GM23338 (cell line): ENCODE measurements around the gene ZMYND8. TPM values are rescaled to one million over a fixed set of nuclear protein-coding genes. Genes with fewer than 3 reads are reported as not detected.
A peak's percentile ranks its signal among the peaks of the same experiment; 100 is the strongest.
"Not testable (repeated sequence)": the region's sequence is repeated elsewhere in the genome, so short reads cannot be mapped to it uniquely, and the experiment has no call there.

Source experiments
- ATAC-seq: fragments of 200-7000 bp; cut with Tn5 transposase; 3 replicates; pipeline ENCODE4 v1.9.1; 2020
- DNase-seq: peaks from one replicate; pipeline ENCODE4 v3.0.0-alpha.2; 2015; ENCODE audit warnings: low spot score
- H2AFZ ChIP-seq: fragments of 200-600 bp; sonication (generic); 2 replicates; pipeline ENCODE4 v1.8.0; 2016; ENCODE audit warnings: antibody characterized with exemption, mild to moderate bottlenecking, moderate library complexity
- H3F3A ChIP-seq: fragments of 200-600 bp; sonication (generic); replicated peaks from 2 replicates; pipeline ENCODE4 v1.8.0; 2017; ENCODE audit warnings: antibody characterized with exemption, mixed run types, low read depth
- H3K27ac ChIP-seq: fragments of 200-600 bp; sonication (generic); 2 replicates; pipeline ENCODE4 v1.6.1; 2016; ENCODE audit warnings: low read depth
- H3K27me3 ChIP-seq: fragments of 200-600 bp; sonication (generic); 2 replicates; pipeline ENCODE4 v1.8.0; 2016; ENCODE audit warnings: mild to moderate bottlenecking, mixed run types, moderate library complexity; ENCODE audit not compliant: insufficient read depth
- H3K36me3 ChIP-seq: fragments of 200-600 bp; sonication (generic); 2 replicates; pipeline ENCODE4 v1.8.0; 2016; ENCODE audit warnings: mild to moderate bottlenecking; ENCODE audit not compliant: insufficient read depth
- H3K4me1 ChIP-seq: fragments of 200-600 bp; sonication (generic); 2 replicates; pipeline ENCODE4 v1.8.0; 2016; ENCODE audit warnings: mild to moderate bottlenecking, moderate library complexity; ENCODE audit not compliant: insufficient read depth
- H3K4me2 ChIP-seq: fragments of 200-600 bp; sonication (generic); 2 replicates; pipeline ENCODE4 v1.7.1; 2017; ENCODE audit warnings: mixed run types
- H3K4me3 ChIP-seq: fragments of 200-600 bp; sonication (generic); 2 replicates; pipeline ENCODE4 v1.6.1; 2016; ENCODE audit warnings: mixed run types
- H3K79me2 ChIP-seq: fragments of 200-600 bp; sonication (generic); replicated peaks from 2 replicates; pipeline ENCODE4 v1.8.0; 2017; ENCODE audit warnings: mild to moderate bottlenecking; ENCODE audit not compliant: insufficient read depth
- H3K9me2 ChIP-seq: fragments of 200-600 bp; sonication (generic); 2 replicates; pipeline ENCODE4 v1.8.0; 2017; ENCODE audit not compliant: insufficient read depth
- H4K20me1 ChIP-seq: fragments of 200-600 bp; sonication (generic); replicated peaks from 2 replicates; pipeline ENCODE4 v1.8.0; 2017; ENCODE audit warnings: mild to moderate bottlenecking; ENCODE audit not compliant: insufficient read depth
- H3K27ac Mint-ChIP-seq: 2 replicates; pipeline ENCODE4 v1.8.0; 2020; ENCODE audit warnings: inconsistent platforms, mild to moderate bottlenecking, moderate library complexity, mixed read lengths
- H3K27me3 Mint-ChIP-seq: 3 replicates; pipeline ENCODE4 v1.8.0; 2022; ENCODE audit warnings: low read depth, mild to moderate bottlenecking, moderate library complexity, mixed read lengths, inconsistent platforms; ENCODE audit not compliant: insufficient read depth, poor library complexity
- H3K36me3 Mint-ChIP-seq: 3 replicates; pipeline ENCODE4 v1.8.0; 2021; ENCODE audit warnings: low read depth, mild to moderate bottlenecking, inconsistent platforms, moderate library complexity, mixed read lengths
- H3K4me1 Mint-ChIP-seq: 3 replicates; pipeline ENCODE4 v1.8.0; 2020; ENCODE audit warnings: mild to moderate bottlenecking, inconsistent platforms, mixed read lengths
- H3K4me3 Mint-ChIP-seq: 3 replicates; pipeline ENCODE4 v1.8.0; 2021; ENCODE audit warnings: moderate library complexity, mild to moderate bottlenecking, inconsistent platforms, mixed read lengths
- H3K9me3 Mint-ChIP-seq: 3 replicates; pipeline ENCODE4 v1.8.0; 2020; ENCODE audit warnings: moderate library complexity, mild to moderate bottlenecking, inconsistent platforms, mixed read lengths
- CTCF ChIP-seq, 2 experiments: fragments of 200-600 bp in 1 of 2; sonication (generic) in 1 of 2; conservative IDR thresholded peaks; 2 replicates each; pipeline versions ENCODE4 v1.5.1 to v1.6.1; 2016 to 2017; ENCODE audit warnings: antibody characterized with exemption in 2 of 2, low read depth in 2 of 2, mild to moderate bottlenecking in 2 of 2, moderate library complexity in 1 of 2
- EZH2phosphoT487 ChIP-seq: fragments of 200-600 bp; sonication (generic); IDR thresholded peaks from one replicate; pipeline ENCODE4 v1.8.1; 2018; ENCODE audit warnings: antibody characterized with exemption; ENCODE audit not compliant: unreplicated experiment
- NANOG ChIP-seq: IDR thresholded peaks from 2 replicates; pipeline ENCODE4 v1.6.1; 2016; ENCODE audit warnings: antibody characterized with exemption, borderline replicate concordance
- REST ChIP-seq: IDR thresholded peaks from one replicate; pipeline ENCODE4 v1.6.1; 2018; ENCODE audit warnings: antibody characterized with exemption; ENCODE audit not compliant: unreplicated experiment
- STAT1 ChIP-seq: IDR thresholded peaks from one replicate; pipeline ENCODE4 v1.6.1; 2016; ENCODE audit warnings: antibody characterized with exemption; ENCODE audit not compliant: unreplicated experiment
- ZNF114 ChIP-seq: fragments of 250-450 bp; sonication (Bioruptor Pico); IDR thresholded peaks from 2 replicates; pipeline ENCODE4 v1.5.0; 2020; ENCODE audit warnings: mild to moderate bottlenecking, moderate library complexity
- ZNF331 ChIP-seq: fragments of 250-450 bp; sonication (Bioruptor Pico); IDR thresholded peaks from 2 replicates; pipeline ENCODE4 v1.5.0; 2020; ENCODE audit warnings: low read depth, mild to moderate bottlenecking, moderate library complexity
- ZNF462 ChIP-seq: fragments of 250-450 bp; sonication (Bioruptor Pico); IDR thresholded peaks from 2 replicates; pipeline ENCODE4 v1.5.0; 2020; ENCODE audit warnings: mild to moderate bottlenecking, moderate library complexity
- polyA plus RNA-seq: library from polyadenylated mRNA; unstranded; fragments of >200 nt; fragmentation: Nextera tagmentation; extraction: Ambion mirVana; gene quantifications from 2 replicates; pipeline ENCODE4 v1.2.1, GENCODE V29; 2016
- total RNA-seq: library from RNA; depleted of rRNA; stranded (reverse); fragments of >200 nt; shearing (Covaris generic); gene quantifications from 2 replicates; pipeline ENCODE4 v1.2.3, GENCODE V29; 2014

ZMYND8 gene
- total and polyA plus RNA-seq, 2 experiments from 2014 or later = 70.9 to 128 TPM

DNA sequence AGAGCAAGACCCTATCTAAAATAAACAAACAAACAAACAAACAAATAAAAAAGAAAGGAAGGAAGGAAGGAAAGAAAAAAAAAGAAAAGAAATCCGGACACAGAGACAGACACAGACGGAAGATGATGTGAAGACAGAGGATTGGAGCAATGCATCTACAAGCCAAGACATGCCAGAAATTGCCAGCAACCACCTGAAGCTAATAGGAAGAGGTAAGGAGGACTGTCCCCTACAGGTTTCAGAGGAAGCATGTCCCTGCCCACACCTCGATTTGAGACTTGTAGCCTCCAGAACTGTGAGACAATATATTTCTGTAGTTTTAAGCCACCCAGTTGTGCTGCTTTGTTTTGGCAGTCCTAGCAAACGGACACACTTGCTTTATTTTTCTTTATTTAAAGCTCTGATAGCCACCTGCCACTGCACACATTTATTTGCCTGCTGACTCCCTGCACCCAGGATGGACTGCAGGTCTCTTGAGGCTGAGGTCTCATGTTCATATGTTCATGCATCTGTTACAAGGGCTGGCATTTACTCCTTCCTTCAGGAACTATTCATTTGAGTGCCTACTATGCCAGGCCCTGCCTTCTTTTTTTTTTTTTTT, 20.7 kb upstream of the ZMYND8 start:
- Mint-ChIP-seq H3K27me3 (peaks cover 26% of the 10 kb centered on the region), H3K4me1 (peaks cover 15% of the 10 kb centered on the region), H3K36me3 (no peaks in the 10 kb centered on the region; the same call in 2 of the 3 replicates), H3K4me3 (no peak overlapping the region), H3K9me3 (no peaks in the 10 kb centered on the region; the same call in 2 of the 3 replicates), H3K27ac (peak overlapping the region; percentile 43)
- no peaks in the 10 kb centered on the region for H3K27me3 ChIP-seq
- DNase-seq = no peak
- no peak overlapping the region for H3K4me3 ChIP-seq
- H3K27ac ChIP-seq = no peak overlapping the region
- H3K79me2 ChIP-seq = 0 out of 2 replicates have a peak, but pooled peaks cover under 1% of the 10 kb centered on the region
- no peaks in the 10 kb centered on the region for H4K20me1 ChIP-seq
- ATAC-seq = peak; percentile 55
- no peaks in the 10 kb centered on the region for H3F3A ChIP-seq
- no peak for TF ChIP-seq ZNF462 (CRISPR knock-in tag)
- TF ChIP-seq CTCF (conservative IDR thresholded peaks at IDR 0.05; ENCODE audit: low read depth in 2 of 2) = peak in 1 of 2 experiments; percentile 17; a peak in 1 of 4 replicates
- TF ChIP-seq ZNF331 (CRISPR knock-in tag) = no peak
- no peak for TF ChIP-seq NANOG
- TF ChIP-seq STAT1 = no peak
- no peak for TF ChIP-seq EZH2phosphoT487
- TF ChIP-seq ZNF114 (CRISPR knock-in tag) = no peak
- no peak for TF ChIP-seq REST
- H2AFZ ChIP-seq = 0 out of 2 replicates have a peak overlapping the region, but pooled peaks have one; percentile 38
- H3K9me2 ChIP-seq = no peaks in the 10 kb centered on the region
- peaks cover 15% of the 10 kb centered on the region; the same call in 1 of the 2 replicates for H3K4me1 ChIP-seq
- H3K36me3 ChIP-seq = no peaks in the 10 kb centered on the region
- no peak overlapping the region for H3K4me2 ChIP-seq

GRCh38 chr20:47376096-47376643, 19.7 kb upstream of the ZMYND8 start:
- not testable (repeated sequence) for H3K27me3 ChIP-seq, H3K4me2 ChIP-seq, H3K27ac ChIP-seq, H3K9me3 Mint-ChIP-seq, H4K20me1 ChIP-seq, ATAC-seq, H3K36me3 ChIP-seq, DNase-seq, H3K4me3 ChIP-seq, H2AFZ ChIP-seq, H3K9me2 ChIP-seq, H3K79me2 ChIP-seq, H3K27ac Mint-ChIP-seq, H3K4me3 Mint-ChIP-seq, H3K36me3 Mint-ChIP-seq, H3F3A ChIP-seq
- H3K4me1 Mint-ChIP-seq = peaks cover 24% of the 10 kb centered on the region
- peaks cover 23% of the 10 kb centered on the region for H3K27me3 Mint-ChIP-seq
- H3K4me1 ChIP-seq = peaks cover 25% of the 10 kb centered on the region
